Type B pancreatic cell (in vitro differentiated cells): ENCODE results near the gene CCNJL. TPM values are rescaled to one million over a fixed set of nuclear protein-coding genes. Genes with fewer than 3 reads are reported as not detected.

Experiments
- total RNA-seq: library from RNA; stranded (reverse); gene quantifications from 2 replicates; pipeline ENCODE4 v1.2.1, GENCODE V29; 2021; ENCODE audit warnings: low replicate concordance

Gene CCNJL
- total RNA-seq, 1 donor from 2014 or later = 16.6 TPM

Other genes starting within 250 kb of the CCNJL start
- gene PWWP2A, start 193.1 kb downstream of the CCNJL start, total RNA-seq = 28.8 and 29.2 TPM in 2 replicates
- gene FABP6, start 83.1 kb downstream of the CCNJL start, total RNA-seq = 0.85 and 6.3 TPM in 2 replicates
- 0.21 and 0.31 TPM in 2 replicates for gene C1QTNF2, start 58.1 kb upstream of the CCNJL start, total RNA-seq
- 6.2 and 8.1 TPM in 2 replicates for gene FAM200C, start 87.5 kb upstream of the CCNJL start, total RNA-seq
- 37.7 and 45.7 TPM in 2 replicates for gene SLU7, start 106.5 kb upstream of the CCNJL start, total RNA-seq
- 34.5 and 100 TPM in 2 replicates for gene PTTG1, start 109.3 kb upstream of the CCNJL start, total RNA-seq